ENCODE measurements around the gene VPS4B. TPM values are rescaled to one million over a fixed set of nuclear protein-coding genes. Genes with fewer than 3 reads are reported as not detected.

Gene VPS4B
- total and polyA plus RNA-seq, 2 donors (not counting 3 experiments of a cell fraction or from before 2014, with no cell fraction given), result 10.5 to 54.7 TPM

GRCh38 chr18:63467699-63468098 lies 45.4 kb upstream of the VPS4B start:
- ChIA-PET CTCF (interaction anchor here (1.2 kb wide), 1 partner anchor 28 kb away, joined by 3 read pairs; no protein-coding TSS in a partner anchor), POLR2A (no interaction called here)
- no peak for TF ChIP-seq POLR2A (IDR thresholded peaks at IDR 0.05; ENCODE audit: low read depth, low read length)
- no peak for TF ChIP-seq FOS (IDR thresholded peaks at IDR 0.05; ENCODE audit: borderline replicate concordance, insufficient read depth, low read length)
- no peak for TF ChIP-seq EZH2 (IDR thresholded peaks at IDR 0.05; ENCODE audit: borderline replicate concordance, low read depth, low read length, severe bottlenecking)
- no peak for TF ChIP-seq CTCF (IDR thresholded peaks at IDR 0.05; ENCODE audit: extremely low read depth in 1 of 2, insufficient read depth in 1 of 2, low read depth in 1 of 2, low read length in 2 of 2)
- TF ChIP-seq GATA2 (IDR thresholded peaks at IDR 0.05; ENCODE audit: insufficient read depth, insufficient read length, low read depth, low read length), result no peak
- TF ChIP-seq, protein P1, sequence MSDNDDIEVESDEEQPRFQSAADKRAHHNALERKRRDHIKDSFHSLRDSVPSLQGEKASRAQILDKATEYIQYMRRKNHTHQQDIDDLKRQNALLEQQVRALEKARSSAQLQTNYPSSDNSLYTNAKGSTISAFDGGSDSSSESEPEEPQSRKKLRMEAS (IDR thresholded peaks at IDR 0.05; ENCODE audit: insufficient read depth, insufficient read length), result no peak
- TF ChIP-seq MYC (IDR thresholded peaks at IDR 0.05; ENCODE audit: low read depth, low read length), result no peak
- TF ChIP-seq POLR2AphosphoS5 (IDR thresholded peaks at IDR 0.05; ENCODE audit: insufficient read depth, low read depth, low read length), result no peak
- no peak for TF ChIP-seq JUN (IDR thresholded peaks at IDR 0.05; ENCODE audit: borderline replicate concordance, insufficient read depth, insufficient read length, low read depth)
- DNase-seq (ENCODE audit: low read depth, low spot score), result no peak
- intact Hi-C loops (cut with micrococcal nuclease), result no loop called here
- Histone ChIP-seq H3K4me1 (ENCODE audit: control insufficient read depth, extremely low read depth, insufficient read depth, low read length) (no peaks in the 10 kb centered on the region), H3K27me3 (ENCODE audit: control insufficient read depth in 2 of 2, insufficient read depth in 2 of 2, low read length in 2 of 2) (peaks cover 7 to 8% of the 10 kb centered on the region in 2 experiments), H3K27ac (ENCODE audit: insufficient read depth, low read depth, low read length) (no peak overlapping the region), H3K9me1 (replicated peaks; ENCODE audit: control insufficient read depth, extremely low read depth, insufficient read depth, low read length) (no peaks in the 10 kb centered on the region), H2AFZ (ENCODE audit: low read depth, low read length) (no peak overlapping the region), H3K4me2 (ENCODE audit: insufficient read depth, low read length) (no peak overlapping the region), H4K20me1 (replicated peaks; ENCODE audit: control insufficient read depth, extremely low read depth, insufficient read depth, low read length) (no peaks in the 10 kb centered on the region), H3K79me2 (ENCODE audit: control insufficient read depth, insufficient read depth, low read length) (no peaks in the 10 kb centered on the region), H3K4me3 (replicated peaks in 1 of 3; ENCODE audit: insufficient read depth in 1 of 3, low read depth in 1 of 3, low read length in 3 of 3) (no peak overlapping the region), H3K9me3 (replicated peaks; ENCODE audit: control insufficient read depth, insufficient read depth, low read length) (no peaks in the 10 kb centered on the region), H3K9ac (replicated peaks; ENCODE audit: extremely low read depth, insufficient read depth, low read length) (no peak overlapping the region), H3K36me3 (ENCODE audit: control insufficient read depth in 2 of 2, extremely low read depth in 1 of 2, insufficient read depth in 2 of 2, low read length in 2 of 2) (no peaks in the 10 kb centered on the region)
- no peak for FAIRE-seq
- dilution Hi-C loops (cut with MboI; ENCODE audit: extremely low pct_ligation_motif_present, low sequenced_read_pairs), result no loop called here
- BruUV-seq (replicated peaks), result no TSS peak
